Neural progenitor cell (in vitro differentiated cells): ENCODE results near the gene HS3ST4. TPM values are rescaled to one million over a fixed set of nuclear protein-coding genes. Genes with fewer than 3 reads are reported as not detected.
A peak's percentile ranks its signal among the peaks of the same experiment; 100 is the strongest.

ENCODE experiments used
- DNase-seq: peaks from one replicate; pipeline ENCODE4 v3.0.0-alpha.2; 2016; ENCODE audit warnings: low spot score
- H2AFZ ChIP-seq: fragments of 200-600 bp; sonication (generic); replicated peaks from 2 replicates; pipeline ENCODE4 v1.6.1; 2016; ENCODE audit warnings: antibody characterized with exemption
- H3F3A ChIP-seq: fragments of 200-600 bp; sonication (generic); 2 replicates; pipeline ENCODE4 v1.6.1; 2016; ENCODE audit warnings: antibody characterized with exemption, low read depth
- H3K27ac ChIP-seq: fragments of 200-600 bp; sonication (generic); 2 replicates; pipeline ENCODE4 v1.5.1; 2016; ENCODE audit warnings: mild to moderate bottlenecking
- H3K27me3 ChIP-seq: fragments of 200-600 bp; sonication (generic); 2 replicates; pipeline ENCODE4 v1.6.1; 2016; ENCODE audit warnings: mild to moderate bottlenecking, moderate library complexity
- H3K36me3 ChIP-seq: fragments of 200-600 bp; sonication (generic); 2 replicates; pipeline ENCODE4 v1.5.1; 2016
- H3K4me1 ChIP-seq: fragments of 200-600 bp; sonication (generic); 2 replicates; pipeline ENCODE4 v1.6.1; 2016; ENCODE audit warnings: mixed run types
- H3K4me2 ChIP-seq: fragments of 200-600 bp; sonication (generic); 2 replicates; pipeline ENCODE4 v1.6.1; 2016
- H3K4me3 ChIP-seq: fragments of 200-600 bp; sonication (generic); 2 replicates; pipeline ENCODE4 v1.5.1; 2016
- H3K79me2 ChIP-seq: fragments of 200-600 bp; sonication (generic); 2 replicates; pipeline ENCODE4 v1.6.1; 2016; ENCODE audit warnings: low read depth
- H3K9ac ChIP-seq: fragments of 200-600 bp; sonication (generic); 2 replicates; pipeline ENCODE4 v1.6.1; 2016
- H3K9me3 ChIP-seq: fragments of 200-600 bp; sonication (generic); 2 replicates; pipeline ENCODE4 v1.5.1; 2016; ENCODE audit warnings: low read depth
- H4K20me1 ChIP-seq: fragments of 200-600 bp; sonication (generic); 2 replicates; pipeline ENCODE4 v1.6.1; 2016; ENCODE audit warnings: low read depth
- H3K27ac Mint-ChIP-seq: 3 replicates; pipeline ENCODE4 v1.8.0; 2021; ENCODE audit warnings: mixed read lengths
- H3K27me3 Mint-ChIP-seq: 2 replicates; pipeline ENCODE4 v1.8.0; 2022; ENCODE audit warnings: low read depth, mild to moderate bottlenecking, inconsistent platforms, moderate library complexity, mixed read lengths; ENCODE audit not compliant: insufficient read depth
- H3K36me3 Mint-ChIP-seq: 3 replicates; pipeline ENCODE4 v1.8.0; 2021; ENCODE audit warnings: mixed read lengths
- H3K4me1 Mint-ChIP-seq: 3 replicates; pipeline ENCODE4 v1.8.0; 2021; ENCODE audit warnings: mixed read lengths
- H3K4me3 Mint-ChIP-seq: 3 replicates; pipeline ENCODE4 v1.8.0; 2021; ENCODE audit warnings: mild to moderate bottlenecking, moderate library complexity, mixed read lengths
- H3K9me3 Mint-ChIP-seq: 3 replicates; pipeline ENCODE4 v1.8.0; 2020; ENCODE audit warnings: mixed read lengths
- EZH2 ChIP-seq: fragments of 200-600 bp; sonication (generic); IDR thresholded peaks from 2 replicates; pipeline ENCODE4 v1.6.1; 2017; ENCODE audit warnings: antibody characterized with exemption, mild to moderate bottlenecking, moderate library complexity
- EZH2phosphoT487 ChIP-seq: fragments of 200-600 bp; sonication (generic); IDR thresholded peaks from 2 replicates; pipeline ENCODE4 v1.6.1; 2017; ENCODE audit warnings: antibody characterized with exemption
- total RNA-seq: library from RNA; depleted of rRNA; stranded (reverse); fragments of >200 nt; gene quantifications from 2 replicates; pipeline ENCODE4 v1.2.3, GENCODE V29; 2015; ENCODE audit warnings: low replicate concordance
- TF ChIP-seq, protein P1 (sequence below): fragments of 200-600 bp; sonication (generic); IDR thresholded peaks from 2 replicates; pipeline ENCODE4 v1.5.1; 2017; ENCODE audit warnings: antibody characterized with exemption, mild to moderate bottlenecking

The HS3ST4 gene
- total RNA-seq, 1 donor from 2014 or later = 2.5 TPM

DNA sequence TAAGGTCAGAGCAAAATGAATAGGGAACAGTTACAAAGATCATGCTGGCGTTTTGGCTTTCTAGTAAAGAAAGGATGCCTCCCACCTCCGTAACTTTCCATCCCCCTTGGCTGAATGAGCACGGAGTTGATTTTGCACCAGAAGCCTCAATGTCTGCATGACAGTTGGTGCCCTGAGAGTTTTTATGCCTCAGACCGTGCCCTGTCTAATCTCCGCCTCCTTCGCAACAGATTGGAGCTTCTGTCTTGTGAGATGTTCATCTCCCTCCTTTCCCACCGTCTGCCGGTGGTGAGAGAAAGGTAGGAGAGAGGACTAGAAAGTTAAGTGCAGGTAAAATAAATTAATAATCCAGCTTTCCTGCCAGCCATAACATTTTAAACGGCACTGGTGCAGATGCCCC, 1.9 kb downstream of the HS3ST4 start:
- H2AFZ ChIP-seq = no peak overlapping the region
- no peaks in the 10 kb centered on the region for H3K9me3 Mint-ChIP-seq
- H4K20me1 ChIP-seq = no peaks in the 10 kb centered on the region
- peaks cover 8% of the 10 kb centered on the region for H3K4me1 ChIP-seq
- no peak overlapping the region for H3K9ac ChIP-seq
- no peaks in the 10 kb centered on the region for H3K36me3 Mint-ChIP-seq
- TF ChIP-seq EZH2 (peak; percentile 17), EZH2phosphoT487 (no peak)
- peaks cover 16% of the 10 kb centered on the region for H3K4me1 Mint-ChIP-seq
- peaks cover 71% of the 10 kb centered on the region for H3K27me3 ChIP-seq
- H3K4me2 ChIP-seq = peak overlapping the region; percentile 88
- peak overlapping the region; percentile 26 for H3K27ac Mint-ChIP-seq
- H3K79me2 ChIP-seq = no peaks in the 10 kb centered on the region
- peak overlapping the region; percentile 56 for H3K4me3 ChIP-seq
- H3K36me3 ChIP-seq = no peaks in the 10 kb centered on the region
- DNase-seq = peak; percentile 28
- H3K27ac ChIP-seq = no peak overlapping the region
- H3K27me3 Mint-ChIP-seq = peaks cover 42% of the 10 kb centered on the region
- peak overlapping the region; percentile 83 for H3K4me3 Mint-ChIP-seq
- peaks cover 26% of the 10 kb centered on the region for H3F3A ChIP-seq
- H3K9me3 ChIP-seq = no peaks in the 10 kb centered on the region

DNA sequence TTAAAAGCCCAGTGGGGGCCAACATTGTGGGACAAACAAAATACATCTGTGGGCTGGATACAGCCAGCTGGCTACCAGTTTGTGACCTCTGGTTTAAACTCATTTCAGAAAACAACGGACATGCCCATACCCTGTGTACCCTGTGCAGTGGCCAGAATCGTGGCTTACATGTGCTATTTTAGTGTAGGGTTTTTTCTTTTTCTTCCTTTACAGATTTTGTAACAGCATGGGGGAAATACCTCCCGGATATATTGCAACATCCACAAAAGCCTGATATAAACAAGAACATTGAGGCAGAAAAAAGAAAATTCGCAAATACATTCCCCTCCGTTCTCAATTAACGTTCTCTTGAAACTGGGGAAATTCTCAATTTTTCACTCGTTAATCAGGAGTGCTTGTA, 7.3 kb downstream of the HS3ST4 start:
- Histone ChIP-seq H3K79me2 (no peaks in the 10 kb centered on the region), H4K20me1 (no peaks in the 10 kb centered on the region), H3K4me1 (peaks cover 16% of the 10 kb centered on the region), H3K36me3 (no peaks in the 10 kb centered on the region), H3K27ac (no peak overlapping the region), H2AFZ (no peak overlapping the region), H3K27me3 (peaks cover 25% of the 10 kb centered on the region), H3F3A (peaks cover under 1% of the 10 kb centered on the region), H3K4me3 (no peak overlapping the region), H3K4me2 (no peak overlapping the region), H3K9me3 (no peaks in the 10 kb centered on the region), H3K9ac (no peak overlapping the region)
- no peak for DNase-seq
- Mint-ChIP-seq H3K27ac (no peak overlapping the region), H3K4me1 (peaks cover under 1% of the 10 kb centered on the region), H3K9me3 (no peaks in the 10 kb centered on the region), H3K36me3 (no peaks in the 10 kb centered on the region), H3K4me3 (no peak overlapping the region), H3K27me3 (peaks cover 19% of the 10 kb centered on the region)
- TF ChIP-seq EZH2 (no peak), EZH2phosphoT487 (no peak)
- TF ChIP-seq, protein P1, sequence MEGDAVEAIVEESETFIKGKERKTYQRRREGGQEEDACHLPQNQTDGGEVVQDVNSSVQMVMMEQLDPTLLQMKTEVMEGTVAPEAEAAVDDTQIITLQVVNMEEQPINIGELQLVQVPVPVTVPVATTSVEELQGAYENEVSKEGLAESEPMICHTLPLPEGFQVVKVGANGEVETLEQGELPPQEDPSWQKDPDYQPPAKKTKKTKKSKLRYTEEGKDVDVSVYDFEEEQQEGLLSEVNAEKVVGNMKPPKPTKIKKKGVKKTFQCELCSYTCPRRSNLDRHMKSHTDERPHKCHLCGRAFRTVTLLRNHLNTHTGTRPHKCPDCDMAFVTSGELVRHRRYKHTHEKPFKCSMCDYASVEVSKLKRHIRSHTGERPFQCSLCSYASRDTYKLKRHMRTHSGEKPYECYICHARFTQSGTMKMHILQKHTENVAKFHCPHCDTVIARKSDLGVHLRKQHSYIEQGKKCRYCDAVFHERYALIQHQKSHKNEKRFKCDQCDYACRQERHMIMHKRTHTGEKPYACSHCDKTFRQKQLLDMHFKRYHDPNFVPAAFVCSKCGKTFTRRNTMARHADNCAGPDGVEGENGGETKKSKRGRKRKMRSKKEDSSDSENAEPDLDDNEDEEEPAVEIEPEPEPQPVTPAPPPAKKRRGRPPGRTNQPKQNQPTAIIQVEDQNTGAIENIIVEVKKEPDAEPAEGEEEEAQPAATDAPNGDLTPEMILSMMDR = no peak

DNA sequence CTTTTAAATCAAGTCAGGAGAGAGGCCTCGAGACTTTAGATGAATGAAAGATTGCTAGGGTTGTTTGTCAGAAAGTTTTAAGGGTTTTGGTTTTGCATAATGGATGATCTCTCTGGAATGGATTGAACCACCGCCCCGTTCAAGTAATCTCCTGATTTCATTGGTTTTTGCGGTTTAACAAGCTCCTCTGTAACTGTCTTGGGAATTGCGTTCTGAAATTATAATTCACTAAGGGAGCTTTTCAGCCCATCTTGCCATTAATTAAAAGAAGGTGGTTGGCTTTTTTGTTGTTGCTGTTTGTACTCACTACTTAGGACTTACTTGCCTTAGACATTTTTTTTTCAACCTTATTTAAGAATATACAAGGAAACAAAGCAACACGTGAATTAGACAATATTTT, 8.8 kb downstream of the HS3ST4 start:
- no peaks in the 10 kb centered on the region for H3K36me3 ChIP-seq
- H3K36me3 Mint-ChIP-seq = no peaks in the 10 kb centered on the region
- H3K27me3 ChIP-seq = peaks cover 11% of the 10 kb centered on the region
- H3K27ac ChIP-seq = no peak overlapping the region
- TF ChIP-seq, protein P1 = no peak
- TF ChIP-seq EZH2phosphoT487 (no peak), EZH2 (no peak)
- H3K4me2 ChIP-seq = no peak overlapping the region
- no peaks in the 10 kb centered on the region for H3K9me3 Mint-ChIP-seq
- H3K4me1 Mint-ChIP-seq = no peaks in the 10 kb centered on the region
- no peak overlapping the region for H3K4me3 Mint-ChIP-seq
- DNase-seq = no peak
- H4K20me1 ChIP-seq = no peaks in the 10 kb centered on the region
- no peak overlapping the region for H2AFZ ChIP-seq
- no peaks in the 10 kb centered on the region for H3K9me3 ChIP-seq
- H3K9ac ChIP-seq = no peak overlapping the region
- no peak overlapping the region for H3K4me3 ChIP-seq
- H3K4me1 ChIP-seq = peaks cover 16% of the 10 kb centered on the region
- H3K27ac Mint-ChIP-seq = no peak overlapping the region
- peaks cover 13% of the 10 kb centered on the region for H3K27me3 Mint-ChIP-seq
- H3F3A ChIP-seq = no peaks in the 10 kb centered on the region
- H3K79me2 ChIP-seq = no peaks in the 10 kb centered on the region

DNA sequence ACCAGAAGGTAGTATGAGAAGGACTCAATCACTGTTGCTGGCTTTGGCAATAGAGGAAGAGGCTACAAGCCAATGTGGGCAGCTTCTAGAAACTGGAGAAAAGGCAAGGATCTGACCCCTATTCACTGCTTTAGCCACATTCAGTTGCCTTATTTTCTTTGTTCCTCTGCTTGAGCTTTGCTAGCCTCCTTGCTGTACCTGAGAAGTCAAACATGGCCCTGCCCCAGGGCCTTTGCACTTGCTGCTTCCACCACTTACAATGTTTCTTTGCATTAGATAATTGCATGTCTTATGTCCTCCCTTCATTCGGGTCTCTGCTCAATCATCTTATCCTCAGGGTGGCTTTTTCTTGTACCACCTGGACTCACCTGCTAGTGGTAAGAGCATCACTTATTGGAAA, 15.8 kb downstream of the HS3ST4 start:
- H3K79me2 ChIP-seq = no peaks in the 10 kb centered on the region
- no peaks in the 10 kb centered on the region for H3K36me3 ChIP-seq
- TF ChIP-seq, protein P1 = no peak
- no peak for TF ChIP-seq EZH2phosphoT487
- TF ChIP-seq EZH2 = no peak
- H3K4me3 Mint-ChIP-seq = no peak overlapping the region
- peaks cover 8% of the 10 kb centered on the region for H3K9me3 Mint-ChIP-seq
- no peaks in the 10 kb centered on the region for H3K36me3 Mint-ChIP-seq
- H3K27me3 ChIP-seq = no peaks in the 10 kb centered on the region
- H2AFZ ChIP-seq = no peak overlapping the region
- no peak overlapping the region for H3K27ac Mint-ChIP-seq
- DNase-seq = no peak
- no peak overlapping the region for H3K4me2 ChIP-seq
- no peaks in the 10 kb centered on the region for H3K9me3 ChIP-seq
- no peaks in the 10 kb centered on the region for H4K20me1 ChIP-seq
- peaks cover 2% of the 10 kb centered on the region for H3K4me1 Mint-ChIP-seq
- H3K27ac ChIP-seq = no peak overlapping the region
- no peak overlapping the region for H3K4me3 ChIP-seq
- H3K27me3 Mint-ChIP-seq = peaks cover 6% of the 10 kb centered on the region
- H3K9ac ChIP-seq = no peak overlapping the region
- no peaks in the 10 kb centered on the region for H3K4me1 ChIP-seq
- no peaks in the 10 kb centered on the region for H3F3A ChIP-seq
